ENCODE data around the gene MPZL1. TPM values are rescaled to one million over a fixed set of nuclear protein-coding genes. Genes with fewer than 3 reads are reported as not detected.

MPZL1 gene
- total RNA-seq, 1 experiment from 2014 or later, result 52.9 TPM

DNA sequence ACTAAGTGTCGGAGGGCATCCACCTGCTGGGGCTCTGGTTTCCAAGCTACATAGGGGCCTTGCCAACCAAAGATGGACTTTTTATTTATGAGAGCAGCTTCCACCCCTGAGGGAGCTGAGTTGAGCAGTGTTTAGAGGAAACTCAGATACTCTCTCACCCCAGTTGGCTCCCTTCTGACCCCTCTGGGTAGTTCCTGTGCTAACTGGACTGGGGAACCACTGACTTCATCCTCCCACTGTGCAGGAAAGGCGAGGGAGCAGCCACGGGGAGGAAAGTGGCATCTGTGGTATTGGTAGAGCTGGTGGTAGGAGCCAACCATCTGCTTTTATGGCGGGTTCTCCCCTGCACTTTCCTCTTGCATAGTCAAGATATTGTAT, 70.4 kb downstream of the MPZL1 start:
- TF ChIP-seq TCF7L2 (IDR thresholded peaks at IDR 0.05; ENCODE audit: borderline replicate concordance, extremely low read depth, insufficient read depth, insufficient read length) (no peak), SP1 (IDR thresholded peaks at IDR 0.05; ENCODE audit: low read depth) (no peak), EGR1 (IDR thresholded peaks at IDR 0.05; ENCODE audit: low read depth) (no peak), EZH2phosphoT487 (IDR thresholded peaks at IDR 0.05; ENCODE audit: borderline replicate concordance) (no peak), CBX3 (IDR thresholded peaks at IDR 0.05; ENCODE audit: low read depth) (no peak), ZNF274 (IDR thresholded peaks at IDR 0.05; ENCODE audit: low read depth, low read length) (no peak), SRF (IDR thresholded peaks at IDR 0.05; ENCODE audit: low read depth) (no peak), JUND (IDR thresholded peaks at IDR 0.05) (no peak), SIN3A (IDR thresholded peaks at IDR 0.05; ENCODE audit: low read depth) (no peak), EZH2 (IDR thresholded peaks at IDR 0.05) (no peak)
- TF ChIP-seq, protein P1, sequence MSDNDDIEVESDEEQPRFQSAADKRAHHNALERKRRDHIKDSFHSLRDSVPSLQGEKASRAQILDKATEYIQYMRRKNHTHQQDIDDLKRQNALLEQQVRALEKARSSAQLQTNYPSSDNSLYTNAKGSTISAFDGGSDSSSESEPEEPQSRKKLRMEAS (IDR thresholded peaks at IDR 0.05), result no peak
- TF ChIP-seq, protein P2, sequence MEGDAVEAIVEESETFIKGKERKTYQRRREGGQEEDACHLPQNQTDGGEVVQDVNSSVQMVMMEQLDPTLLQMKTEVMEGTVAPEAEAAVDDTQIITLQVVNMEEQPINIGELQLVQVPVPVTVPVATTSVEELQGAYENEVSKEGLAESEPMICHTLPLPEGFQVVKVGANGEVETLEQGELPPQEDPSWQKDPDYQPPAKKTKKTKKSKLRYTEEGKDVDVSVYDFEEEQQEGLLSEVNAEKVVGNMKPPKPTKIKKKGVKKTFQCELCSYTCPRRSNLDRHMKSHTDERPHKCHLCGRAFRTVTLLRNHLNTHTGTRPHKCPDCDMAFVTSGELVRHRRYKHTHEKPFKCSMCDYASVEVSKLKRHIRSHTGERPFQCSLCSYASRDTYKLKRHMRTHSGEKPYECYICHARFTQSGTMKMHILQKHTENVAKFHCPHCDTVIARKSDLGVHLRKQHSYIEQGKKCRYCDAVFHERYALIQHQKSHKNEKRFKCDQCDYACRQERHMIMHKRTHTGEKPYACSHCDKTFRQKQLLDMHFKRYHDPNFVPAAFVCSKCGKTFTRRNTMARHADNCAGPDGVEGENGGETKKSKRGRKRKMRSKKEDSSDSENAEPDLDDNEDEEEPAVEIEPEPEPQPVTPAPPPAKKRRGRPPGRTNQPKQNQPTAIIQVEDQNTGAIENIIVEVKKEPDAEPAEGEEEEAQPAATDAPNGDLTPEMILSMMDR (IDR thresholded peaks at IDR 0.05 in 2 of 3, conservative IDR thresholded peaks at IDR 0.05 in 1 of 3; ENCODE audit: borderline replicate concordance in 1 of 3, insufficient read depth in 1 of 3, low read depth in 2 of 3, low read length in 2 of 3), result no peak
- Histone ChIP-seq H3K27me3 (ENCODE audit: insufficient read depth, low read length) (no peaks in the 10 kb centered on the region), H2AFZ (ENCODE audit: low read depth, low read length, poor library complexity, severe bottlenecking) (no peak overlapping the region), H3K4me3 (replicated peaks in 1 of 2; ENCODE audit: low read depth in 1 of 2, low read length in 2 of 2) (no peak overlapping the region), H3K9me2 (ENCODE audit: insufficient read depth) (no peaks in the 10 kb centered on the region), H3K79me2 (ENCODE audit: insufficient read depth, low read length) (no peaks in the 10 kb centered on the region), H3K36me3 (ENCODE audit: control insufficient read depth in 1 of 2, insufficient read depth in 2 of 2, low read length in 2 of 2) (peaks cover 3 to 21% of the 10 kb centered on the region in 2 experiments; a peak in 2 of 4 replicates), H3K27ac (ENCODE audit: low read depth, low read length) (no peak overlapping the region), H3K9me3 (ENCODE audit: control insufficient read depth in 1 of 2, insufficient read depth in 1 of 2, low read depth in 1 of 2, low read length in 2 of 2) (no peaks in the 10 kb centered on the region), H3K9ac (ENCODE audit: low read length) (no peak overlapping the region), H3K4me1 (ENCODE audit: control insufficient read depth in 1 of 2, insufficient read depth in 2 of 2, low read length in 2 of 2) (peaks cover 0 to 11% of the 10 kb centered on the region in 2 experiments; a peak in 1 of 4 replicates), H3K4me2 (ENCODE audit: low read length) (no peak overlapping the region), H4K20me1 (ENCODE audit: insufficient read depth) (no peaks in the 10 kb centered on the region)
- ChIA-PET POLR2A (no interaction called here), CTCF (no interaction called here), RAD21 (ENCODE audit: low non-redundant PET in 1 of 2, low total read pairs in 2 of 2, uncharacterized antibody in 2 of 2, unreplicated experiment in 2 of 2) (no interaction called here)
- DNase-seq (ENCODE audit: low read depth, low spot score) (no peak), ATAC-seq (no peak)
- intact Hi-C loops (cut with micrococcal nuclease), result no loop called here
- no TSS peak for BruUV-seq (replicated peaks)
